Transverse colon (tissue), 4 donors: ENCODE measurements around the gene YIPF6.

ENCODE experiments used
- EP300 ChIP-seq: sonication (generic); formaldehyde crosslinking; IDR thresholded peaks from one replicate; pipeline ENCODE4 v1.6.1; 2017; ENCODE audit warnings: antibody characterized with exemption, low read depth
- POLR2A ChIP-seq: fragments of 450-650 bp; IDR thresholded peaks from one replicate; pipeline ENCODE4 v1.6.1; 2016; ENCODE audit warnings: antibody characterized with exemption, mild to moderate bottlenecking, moderate library complexity
- POLR2AphosphoS5 ChIP-seq, 3 donors: sonication (generic); formaldehyde crosslinking; IDR thresholded peaks; one replicate each; pipeline ENCODE4 v1.6.1; 2016; ENCODE audit warnings: antibody characterized with exemption in 3 of 3
- TF ChIP-seq, protein P1 (sequence below), 5 experiments: fragments of 200-600 bp in 3 of 5; fragments of 450-650 bp in 2 of 5; sonication (generic) in 3 of 5; IDR thresholded peaks; 1 replicate in 2 of 5; 2 replicates in 3 of 5; pipeline ENCODE4 v1.5.1; 2016 to 2017; ENCODE audit warnings: antibody characterized with exemption in 5 of 5, inconsistent platforms in 3 of 5, mild to moderate bottlenecking in 2 of 5, moderate library complexity in 1 of 5

DNA sequence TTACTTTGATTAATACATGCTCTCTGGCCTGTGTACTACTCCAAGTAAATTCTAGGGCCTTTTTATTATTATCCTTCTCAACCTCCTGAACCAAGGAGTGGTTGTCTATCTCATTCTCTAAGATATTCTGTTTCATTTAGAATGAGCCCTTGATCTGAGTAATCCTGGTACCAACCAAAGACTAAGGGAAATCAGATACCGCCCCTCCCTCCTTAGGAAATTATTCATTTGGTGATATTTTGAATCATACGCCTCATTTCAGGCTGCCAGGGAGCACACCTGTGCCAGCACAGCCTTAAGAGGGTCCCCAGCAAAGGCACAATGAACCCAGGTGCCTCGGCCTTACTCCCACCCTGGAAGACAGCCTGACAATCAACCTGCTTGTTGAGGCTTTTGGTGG, 75.4 kb downstream of the YIPF6 start:
- TF ChIP-seq EP300 (no peak), POLR2AphosphoS5 (IDR thresholded peaks at IDR 0.05) (no peak), POLR2A (no peak)
- TF ChIP-seq, protein P1, sequence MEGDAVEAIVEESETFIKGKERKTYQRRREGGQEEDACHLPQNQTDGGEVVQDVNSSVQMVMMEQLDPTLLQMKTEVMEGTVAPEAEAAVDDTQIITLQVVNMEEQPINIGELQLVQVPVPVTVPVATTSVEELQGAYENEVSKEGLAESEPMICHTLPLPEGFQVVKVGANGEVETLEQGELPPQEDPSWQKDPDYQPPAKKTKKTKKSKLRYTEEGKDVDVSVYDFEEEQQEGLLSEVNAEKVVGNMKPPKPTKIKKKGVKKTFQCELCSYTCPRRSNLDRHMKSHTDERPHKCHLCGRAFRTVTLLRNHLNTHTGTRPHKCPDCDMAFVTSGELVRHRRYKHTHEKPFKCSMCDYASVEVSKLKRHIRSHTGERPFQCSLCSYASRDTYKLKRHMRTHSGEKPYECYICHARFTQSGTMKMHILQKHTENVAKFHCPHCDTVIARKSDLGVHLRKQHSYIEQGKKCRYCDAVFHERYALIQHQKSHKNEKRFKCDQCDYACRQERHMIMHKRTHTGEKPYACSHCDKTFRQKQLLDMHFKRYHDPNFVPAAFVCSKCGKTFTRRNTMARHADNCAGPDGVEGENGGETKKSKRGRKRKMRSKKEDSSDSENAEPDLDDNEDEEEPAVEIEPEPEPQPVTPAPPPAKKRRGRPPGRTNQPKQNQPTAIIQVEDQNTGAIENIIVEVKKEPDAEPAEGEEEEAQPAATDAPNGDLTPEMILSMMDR (IDR thresholded peaks at IDR 0.05): no peak
